ENCODE results near the gene SLC4A5. TPM values are rescaled to one million over a fixed set of nuclear protein-coding genes. Genes with fewer than 3 reads are reported as not detected.

The SLC4A5 gene
- polyA plus RNA-seq, 1 of the 3 experiments (the other 2 are of a cell fraction): 0.25 TPM

DNA sequence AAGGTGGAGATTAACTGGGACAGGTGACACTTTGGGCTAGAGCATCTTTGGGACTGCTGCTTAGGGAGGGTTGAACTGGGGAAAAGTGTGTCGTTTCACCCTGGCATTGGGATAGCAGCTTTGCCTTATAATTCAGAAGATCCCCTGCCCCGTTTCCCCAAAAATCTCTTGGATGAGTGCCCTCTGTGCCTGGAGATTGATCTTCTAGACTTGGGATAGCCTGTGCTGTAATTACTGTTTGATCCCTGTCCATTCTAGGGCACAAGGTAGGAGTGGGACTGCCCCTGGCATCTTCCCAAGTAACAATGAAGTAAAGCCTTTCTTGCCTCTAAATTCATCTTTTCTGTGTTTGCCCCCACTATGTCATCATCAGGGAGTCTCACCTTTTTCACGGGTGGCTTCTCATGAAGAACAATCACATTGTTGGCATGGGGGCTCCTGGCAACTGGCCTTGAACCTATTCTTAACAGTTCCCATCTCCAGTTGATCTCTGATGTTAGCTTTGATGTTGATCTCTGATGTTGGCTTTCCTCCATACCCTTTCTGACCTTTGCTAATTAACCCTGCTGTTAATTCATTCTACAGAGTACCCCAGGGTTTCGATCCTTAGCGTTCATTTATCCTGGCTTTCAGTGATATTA lies 123.2 kb downstream of the SLC4A5 start:
- 97% methylated on average over 5 of the region's 5 CpGs for WGBS (ENCODE audit: low lambda C conversion rate)
- POLR2A ChIA-PET: no interaction called here
- DNase-seq: no peak

DNA sequence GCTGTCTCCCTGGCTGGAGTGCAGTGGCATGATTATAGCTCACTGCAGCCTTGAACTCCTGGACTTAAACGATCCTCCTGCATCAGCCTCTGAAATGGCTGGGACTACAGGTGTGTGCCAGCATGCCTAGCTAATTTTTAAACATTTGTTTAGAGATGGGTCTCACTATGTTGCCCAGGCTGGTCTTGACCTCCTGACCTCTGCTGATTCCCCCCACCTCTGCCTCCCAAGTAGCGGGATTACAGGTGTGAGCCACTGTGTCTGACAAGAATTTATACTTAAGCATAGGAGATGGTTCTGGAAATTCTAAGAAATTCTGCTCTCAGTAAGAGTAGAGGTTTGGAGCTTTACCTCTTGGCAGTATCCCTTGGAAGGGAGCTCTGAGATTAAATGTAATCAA lies 126.6 kb downstream of the SLC4A5 start:
- 92% methylated on average over 2 of the region's 2 CpGs for WGBS (ENCODE audit: low lambda C conversion rate)
- Histone ChIP-seq H3F3A (replicated peaks; ENCODE audit: insufficient read depth) (no peaks in the 10 kb centered on the region), H4K20me1 (ENCODE audit: insufficient read depth) (0 out of 2 replicates have a peak, but pooled peaks cover 3% of the 10 kb centered on the region), H3K9me3 (no peaks in the 10 kb centered on the region), H3K27ac (ENCODE audit: low read depth in 2 of 2, low read length in 1 of 2) (no peak overlapping the region), H3K4me2 (no peak overlapping the region), H3K36me3 (replicated peaks in 1 of 2; ENCODE audit: control insufficient read depth in 1 of 2, insufficient read depth in 2 of 2, low read length in 1 of 2) (peaks cover 35 to 61% of the 10 kb centered on the region in 2 experiments), H3K4me3 (ENCODE audit: low read depth in 2 of 2, low read length in 1 of 2) (no peak overlapping the region), H3K9ac (no peak overlapping the region), H3K79me2 (ENCODE audit: insufficient read depth) (0 out of 2 replicates have a peak, but pooled peaks cover 6% of the 10 kb centered on the region), H3K9me2 (no peaks in the 10 kb centered on the region), H3K4me1 (ENCODE audit: control insufficient read depth in 1 of 2, insufficient read depth in 2 of 2, low read depth in 1 of 2, low read length in 1 of 2) (no peaks in the 10 kb centered on the region), H3K27me3 (ENCODE audit: insufficient read depth) (no peaks in the 10 kb centered on the region), H2AFZ (ENCODE audit: low read depth) (no peak overlapping the region)
- no peak for DNase-seq
- ChIA-PET POLR2A (interaction anchor here (1.0 kb wide), 1 partner anchor 18 kb away, joined by 3 read pairs; no protein-coding TSS in a partner anchor), CTCF (interaction anchor here (1.0 kb wide), 1 partner anchor 61 kb away, joined by 4 read pairs; no protein-coding TSS in a partner anchor)
- no peak for TF ChIP-seq USF2 (IDR thresholded peaks at IDR 0.05; ENCODE audit: borderline replicate concordance, low read depth, low read length)
- TF ChIP-seq TCF12 (IDR thresholded peaks at IDR 0.05): no peak
- no peak for TF ChIP-seq JUND (IDR thresholded peaks at IDR 0.05)
- no peak for TF ChIP-seq MXI1 (IDR thresholded peaks at IDR 0.05; ENCODE audit: low read depth, low read length)
- no peak for TF ChIP-seq EP300 (IDR thresholded peaks at IDR 0.05; ENCODE audit: borderline replicate concordance in 1 of 2, low read depth in 1 of 2, low read length in 1 of 2)
- no peak for TF ChIP-seq MEF2A (IDR thresholded peaks at IDR 0.05; ENCODE audit: borderline replicate concordance, low read depth)
- TF ChIP-seq USF1 (IDR thresholded peaks at IDR 0.05; ENCODE audit: borderline replicate concordance, low read depth): no peak
- no peak for TF ChIP-seq PBX3 (IDR thresholded peaks at IDR 0.05)
- TF ChIP-seq FOSL2 (IDR thresholded peaks at IDR 0.05; ENCODE audit: borderline replicate concordance, low read depth): no peak
- TF ChIP-seq, protein P1, sequence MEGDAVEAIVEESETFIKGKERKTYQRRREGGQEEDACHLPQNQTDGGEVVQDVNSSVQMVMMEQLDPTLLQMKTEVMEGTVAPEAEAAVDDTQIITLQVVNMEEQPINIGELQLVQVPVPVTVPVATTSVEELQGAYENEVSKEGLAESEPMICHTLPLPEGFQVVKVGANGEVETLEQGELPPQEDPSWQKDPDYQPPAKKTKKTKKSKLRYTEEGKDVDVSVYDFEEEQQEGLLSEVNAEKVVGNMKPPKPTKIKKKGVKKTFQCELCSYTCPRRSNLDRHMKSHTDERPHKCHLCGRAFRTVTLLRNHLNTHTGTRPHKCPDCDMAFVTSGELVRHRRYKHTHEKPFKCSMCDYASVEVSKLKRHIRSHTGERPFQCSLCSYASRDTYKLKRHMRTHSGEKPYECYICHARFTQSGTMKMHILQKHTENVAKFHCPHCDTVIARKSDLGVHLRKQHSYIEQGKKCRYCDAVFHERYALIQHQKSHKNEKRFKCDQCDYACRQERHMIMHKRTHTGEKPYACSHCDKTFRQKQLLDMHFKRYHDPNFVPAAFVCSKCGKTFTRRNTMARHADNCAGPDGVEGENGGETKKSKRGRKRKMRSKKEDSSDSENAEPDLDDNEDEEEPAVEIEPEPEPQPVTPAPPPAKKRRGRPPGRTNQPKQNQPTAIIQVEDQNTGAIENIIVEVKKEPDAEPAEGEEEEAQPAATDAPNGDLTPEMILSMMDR (IDR thresholded peaks at IDR 0.05): no peak
- TF ChIP-seq FOXJ3 (CRISPR knock-in tag; IDR thresholded peaks at IDR 0.05): no peak
- no peak for TF ChIP-seq RAD21 (IDR thresholded peaks at IDR 0.05; ENCODE audit: low read length)
- TF ChIP-seq, protein P2, sequence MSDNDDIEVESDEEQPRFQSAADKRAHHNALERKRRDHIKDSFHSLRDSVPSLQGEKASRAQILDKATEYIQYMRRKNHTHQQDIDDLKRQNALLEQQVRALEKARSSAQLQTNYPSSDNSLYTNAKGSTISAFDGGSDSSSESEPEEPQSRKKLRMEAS (IDR thresholded peaks at IDR 0.05; ENCODE audit: low read depth): no peak
- no peak for TF ChIP-seq YY1 (IDR thresholded peaks at IDR 0.05; ENCODE audit: low read depth)
- TF ChIP-seq RXRA (IDR thresholded peaks at IDR 0.05; ENCODE audit: borderline replicate concordance, low read depth): no peak
- TF ChIP-seq NFIC (IDR thresholded peaks at IDR 0.05; ENCODE audit: borderline replicate concordance): no peak
- TF ChIP-seq RCOR1 (IDR thresholded peaks at IDR 0.05; ENCODE audit: low read length): no peak

More for the DNA sequence above, 123.2 kb downstream of the SLC4A5 start:
- Histone ChIP-seq H4K20me1 (ENCODE audit: insufficient read depth) (0 out of 2 replicates have a peak, but pooled peaks cover 3% of the 10 kb centered on the region), H3K4me3 (ENCODE audit: low read depth in 2 of 2, low read length in 1 of 2) (no peak overlapping the region), H2AFZ (ENCODE audit: low read depth) (no peak overlapping the region), H3K4me1 (ENCODE audit: control insufficient read depth in 1 of 2, insufficient read depth in 2 of 2, low read depth in 1 of 2, low read length in 1 of 2) (no peaks in the 10 kb centered on the region), H3F3A (replicated peaks; ENCODE audit: insufficient read depth) (peaks cover 8% of the 10 kb centered on the region), H3K9me3 (no peaks in the 10 kb centered on the region), H3K9me2 (no peaks in the 10 kb centered on the region), H3K27ac (ENCODE audit: low read depth in 2 of 2, low read length in 1 of 2) (no peak overlapping the region), H3K27me3 (ENCODE audit: insufficient read depth) (no peaks in the 10 kb centered on the region), H3K79me2 (ENCODE audit: insufficient read depth) (0 out of 2 replicates have a peak, but pooled peaks cover 6% of the 10 kb centered on the region), H3K36me3 (replicated peaks in 1 of 2; ENCODE audit: control insufficient read depth in 1 of 2, insufficient read depth in 2 of 2, low read length in 1 of 2) (peaks cover 17 to 31% of the 10 kb centered on the region in 2 experiments), H3K9ac (no peak overlapping the region), H3K4me2 (no peak overlapping the region)
- TF ChIP-seq EZH2phosphoT487 (IDR thresholded peaks at IDR 0.05; ENCODE audit: borderline replicate concordance, low read depth): no peak
- no peak for TF ChIP-seq RCOR1 (IDR thresholded peaks at IDR 0.05; ENCODE audit: low read length)
- TF ChIP-seq YY1 (IDR thresholded peaks at IDR 0.05; ENCODE audit: low read depth): no peak
- TF ChIP-seq, protein P2 (IDR thresholded peaks at IDR 0.05; ENCODE audit: low read depth): no peak
- no peak for TF ChIP-seq FOXM1 (IDR thresholded peaks at IDR 0.05; ENCODE audit: low read depth)
- no peak for TF ChIP-seq NRF1 (IDR thresholded peaks at IDR 0.05; ENCODE audit: low read depth, low read length)
- no peak for TF ChIP-seq MXI1 (IDR thresholded peaks at IDR 0.05; ENCODE audit: low read depth, low read length)
- TF ChIP-seq FOXJ3 (CRISPR knock-in tag; IDR thresholded peaks at IDR 0.05): no peak
- no peak for TF ChIP-seq SIN3A (IDR thresholded peaks at IDR 0.05; ENCODE audit: borderline replicate concordance, low read depth, low read length)
- CTCF ChIA-PET: interaction anchor here (1.2 to 1.4 kb wide), 2 partner anchors 30 to 115 kb away, joined by 4 read pairs; no protein-coding TSS in a partner anchor
